IPS-15b (cell line): ENCODE data around the gene UNC5B.
A peak's percentile ranks its signal among the peaks of the same experiment; 100 is the strongest.

Experiments
- H3K27me3 ChIP-seq: one replicate; pipeline ENCODE4 v1.6.1; 2013; ENCODE audit warnings: low read length; ENCODE audit not compliant: control insufficient read depth, insufficient read depth
- H3K36me3 ChIP-seq: one replicate; pipeline ENCODE4 v1.6.1; 2013; ENCODE audit warnings: low read length; ENCODE audit not compliant: control insufficient read depth, insufficient read depth
- H3K4me1 ChIP-seq: one replicate; pipeline ENCODE4 v1.6.1; 2013; ENCODE audit warnings: mild to moderate bottlenecking, low read length; ENCODE audit not compliant: control insufficient read depth, insufficient read depth
- H3K4me3 ChIP-seq: one replicate; pipeline ENCODE4 v1.5.1; 2013; ENCODE audit warnings: low read depth, low read length
- H3K9ac ChIP-seq: one replicate; pipeline ENCODE4 v1.6.1; 2013; ENCODE audit warnings: low read depth, mild to moderate bottlenecking, low read length
- H3K9me3 ChIP-seq: one replicate; pipeline ENCODE4 v1.6.1; 2013; ENCODE audit warnings: mild to moderate bottlenecking, low read length; ENCODE audit not compliant: control insufficient read depth, insufficient read depth

UNC5B gene

GRCh38 chr10:71344993-71345480, 132.7 kb downstream of the UNC5B start:
- Histone ChIP-seq H3K9ac (peak overlapping the region; percentile 20), H3K9me3 (no peaks in the 10 kb centered on the region), H3K4me1 (peaks cover 16% of the 10 kb centered on the region), H3K4me3 (no peak overlapping the region), H3K27me3 (no peaks in the 10 kb centered on the region), H3K36me3 (no peaks in the 10 kb centered on the region)

GRCh38 chr10:71345694-71346093, 133.3 kb downstream of the UNC5B start:
- Histone ChIP-seq H3K36me3 (no peaks in the 10 kb centered on the region), H3K27me3 (no peaks in the 10 kb centered on the region), H3K9me3 (no peaks in the 10 kb centered on the region), H3K9ac (peak overlapping the region; percentile 20), H3K4me1 (peaks cover 16% of the 10 kb centered on the region), H3K4me3 (no peak overlapping the region)

- no peaks in the 10 kb centered on the region for H3K27me3 ChIP-seq
- no peak overlapping the region for H3K9ac ChIP-seq
- no peaks in the 10 kb centered on the region for H3K36me3 ChIP-seq
- H3K4me1 ChIP-seq: peaks cover 16% of the 10 kb centered on the region
- no peak overlapping the region for H3K4me3 ChIP-seq
- no peaks in the 10 kb centered on the region for H3K9me3 ChIP-seq
These were observed 134.4 kb downstream of the UNC5B start for GRCh38 chr10:71346731-71347130.

- H3K9me3 ChIP-seq: no peaks in the 10 kb centered on the region
- no peak overlapping the region for H3K9ac ChIP-seq
- no peaks in the 10 kb centered on the region for H3K27me3 ChIP-seq
- no peak overlapping the region for H3K4me3 ChIP-seq
- H3K4me1 ChIP-seq: peaks cover 16% of the 10 kb centered on the region
- no peaks in the 10 kb centered on the region for H3K36me3 ChIP-seq
These were observed 135.4 kb downstream of the UNC5B start for GRCh38 chr10:71347587-71348395.

GRCh38 chr10:71348850-71349249, 136.5 kb downstream of the UNC5B start:
- no peak overlapping the region for H3K9ac ChIP-seq
- peaks cover 13% of the 10 kb centered on the region for H3K4me1 ChIP-seq
- no peaks in the 10 kb centered on the region for H3K27me3 ChIP-seq
- H3K9me3 ChIP-seq: no peaks in the 10 kb centered on the region
- no peaks in the 10 kb centered on the region for H3K36me3 ChIP-seq
- H3K4me3 ChIP-seq: no peak overlapping the region

- H3K9ac ChIP-seq: no peak overlapping the region
These were observed 137.0 kb downstream of the UNC5B start for GRCh38 chr10:71349406-71349805.

DNA sequence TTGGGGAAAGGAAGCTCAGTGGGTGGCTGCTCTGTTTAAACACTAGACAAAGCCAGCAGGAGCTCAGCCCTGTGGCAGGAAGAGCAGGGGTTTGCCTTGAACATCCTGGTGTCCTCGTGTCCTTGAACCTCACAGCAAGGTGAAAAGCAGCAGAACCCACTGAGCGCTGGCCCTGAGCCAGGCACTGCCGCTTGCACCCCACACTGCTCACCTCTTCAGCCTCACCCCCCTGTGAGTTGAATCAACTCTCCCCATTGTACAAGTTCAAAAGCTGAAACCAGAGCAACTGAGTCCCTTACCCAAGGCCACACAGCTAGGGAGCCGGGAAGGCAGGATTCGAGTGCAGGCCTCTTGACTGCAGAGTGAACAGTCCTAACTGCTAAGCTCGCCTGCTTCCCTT, 138.7 kb downstream of the UNC5B start:
- no peaks in the 10 kb centered on the region for H3K27me3 ChIP-seq
- H3K9ac ChIP-seq: no peak overlapping the region
- peaks cover 5% of the 10 kb centered on the region for H3K36me3 ChIP-seq
- no peak overlapping the region for H3K4me3 ChIP-seq
- no peaks in the 10 kb centered on the region for H3K9me3 ChIP-seq
- peaks cover 2% of the 10 kb centered on the region for H3K4me1 ChIP-seq

More at GRCh38 chr10:71349406-71349805, 137.0 kb downstream of the UNC5B start:
- no peaks in the 10 kb centered on the region for H3K36me3 ChIP-seq
- H3K9me3 ChIP-seq: no peaks in the 10 kb centered on the region
- H3K4me1 ChIP-seq: peaks cover 8% of the 10 kb centered on the region
- H3K4me3 ChIP-seq: no peak overlapping the region
- no peaks in the 10 kb centered on the region for H3K27me3 ChIP-seq

DNA sequence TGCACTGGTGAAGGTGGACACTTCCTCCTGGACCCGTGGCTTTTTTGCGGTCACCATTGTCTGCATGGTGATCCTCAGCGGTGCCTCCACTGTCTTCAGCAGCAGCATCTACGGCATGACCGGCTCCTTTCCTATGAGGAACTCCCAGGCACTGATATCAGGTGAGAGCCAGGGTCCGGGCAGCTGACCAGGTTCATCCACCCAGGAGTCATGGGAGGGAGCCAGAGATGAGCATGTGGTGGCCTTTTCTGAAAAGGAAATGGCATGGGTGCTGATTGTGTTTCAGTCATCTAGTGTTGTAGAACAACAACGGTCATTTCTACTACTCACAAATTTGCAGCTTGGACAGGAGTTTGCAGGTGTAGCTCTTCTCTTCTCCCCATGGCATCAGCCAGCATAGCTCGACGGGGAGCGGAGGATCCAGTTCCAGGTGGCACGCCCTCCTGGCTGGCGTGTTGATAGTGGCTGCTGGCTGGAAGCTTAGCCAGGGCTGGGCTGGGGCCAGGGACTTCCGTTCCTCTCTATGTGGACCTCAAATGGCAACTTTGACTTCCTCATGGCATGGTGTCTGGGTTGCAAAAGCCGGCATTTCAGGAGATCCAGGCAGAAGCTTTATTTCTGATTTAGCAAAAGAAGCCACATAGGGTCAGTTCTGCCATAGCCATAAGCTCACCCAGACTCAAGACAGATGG, 139.4 kb downstream of the UNC5B start:
- Histone ChIP-seq H3K27me3 (no peaks in the 10 kb centered on the region), H3K4me1 (peaks cover 2% of the 10 kb centered on the region), H3K36me3 (peaks cover 5% of the 10 kb centered on the region), H3K9me3 (no peaks in the 10 kb centered on the region), H3K9ac (no peak overlapping the region), H3K4me3 (no peak overlapping the region)
